ENCODE data around the gene PRKD1. TPM values are rescaled to one million over a fixed set of nuclear protein-coding genes. Genes with fewer than 3 reads are reported as not detected.

Gene PRKD1
- total and polyA plus RNA-seq, 2 experiments from 2014 or later, result 7.5 to 16.5 TPM

GRCh38 chr14:29796853-29797252, 130.8 kb downstream of the PRKD1 start:
- Histone ChIP-seq H3K9me2 (replicated peaks; ENCODE audit: insufficient read depth) (no peaks in the 10 kb centered on the region), H3K27me3 (no peaks in the 10 kb centered on the region), H3K79me2 (no peaks in the 10 kb centered on the region), H3K4me2 (no peak overlapping the region), H3K4me3 (no peak overlapping the region), H3K27ac (no peak overlapping the region), H3K36me3 (replicated peaks; ENCODE audit: insufficient read depth, low read depth) (no peaks in the 10 kb centered on the region), H4K20me1 (ENCODE audit: insufficient read depth, poor library complexity, severe bottlenecking) (no peaks in the 10 kb centered on the region), H3K4me1 (ENCODE audit: insufficient read depth) (no peaks in the 10 kb centered on the region), H2AFZ (no peak overlapping the region), H3K9me3 (ENCODE audit: low read depth) (no peaks in the 10 kb centered on the region)
- 58% methylated on average over 2 of the region's 2 CpGs for WGBS (ENCODE audit: low lambda C conversion rate, missing lambda C conversion rate)
- no peak for DNase-seq (ENCODE audit: low spot score)
- TF ChIP-seq EZH2phosphoT487 (IDR thresholded peaks at IDR 0.05; ENCODE audit: low read depth, severe bottlenecking, unreplicated experiment), result no peak
- no peak for TF ChIP-seq CTCF (IDR thresholded peaks at IDR 0.05; ENCODE audit: poor library complexity)
- no peak for TF ChIP-seq EZH2 (IDR thresholded peaks at IDR 0.05; ENCODE audit: borderline replicate concordance)

GRCh38 chr14:29789475-29789874, 138.2 kb downstream of the PRKD1 start:
- Histone ChIP-seq H3K9me3 (ENCODE audit: low read depth) (no peaks in the 10 kb centered on the region), H3K4me1 (ENCODE audit: insufficient read depth) (no peaks in the 10 kb centered on the region), H3K27me3 (no peaks in the 10 kb centered on the region), H2AFZ (no peak overlapping the region), H4K20me1 (ENCODE audit: insufficient read depth, poor library complexity, severe bottlenecking) (no peaks in the 10 kb centered on the region), H3K27ac (no peak overlapping the region), H3K36me3 (replicated peaks; ENCODE audit: insufficient read depth, low read depth) (no peaks in the 10 kb centered on the region), H3K4me2 (no peak overlapping the region), H3K9me2 (replicated peaks; ENCODE audit: insufficient read depth) (no peaks in the 10 kb centered on the region), H3K4me3 (no peak overlapping the region), H3K79me2 (peaks cover 3% of the 10 kb centered on the region)
- TF ChIP-seq EZH2phosphoT487 (IDR thresholded peaks at IDR 0.05; ENCODE audit: low read depth, severe bottlenecking, unreplicated experiment), result no peak
- no peak for TF ChIP-seq EZH2 (IDR thresholded peaks at IDR 0.05; ENCODE audit: borderline replicate concordance)
- no peak for TF ChIP-seq CTCF (IDR thresholded peaks at IDR 0.05; ENCODE audit: poor library complexity)
- 94% methylated on average over 2 of the region's 2 CpGs for WGBS (ENCODE audit: low lambda C conversion rate, missing lambda C conversion rate)
- DNase-seq (ENCODE audit: low spot score), result no peak

DNA sequence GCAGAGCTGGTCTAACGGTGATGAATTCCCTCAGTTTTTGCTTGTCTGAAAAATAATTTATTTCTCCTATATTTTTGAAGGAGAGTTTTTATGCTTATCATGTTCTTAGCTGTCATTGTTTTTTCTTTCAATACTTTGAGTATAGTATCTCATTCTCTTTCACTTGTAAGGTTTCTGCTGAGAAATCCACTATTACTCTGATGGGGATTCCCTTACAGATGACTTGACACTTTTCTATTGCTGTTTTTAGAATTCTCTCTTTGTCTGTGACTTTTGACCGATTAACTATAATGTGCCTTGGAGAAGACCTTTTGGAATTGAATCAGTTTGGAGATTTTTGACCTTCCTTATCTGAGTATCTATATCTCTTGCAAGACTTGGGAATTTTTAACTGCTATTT, 139.6 kb downstream of the PRKD1 start:
- no peaks in the 10 kb centered on the region for H3K27me3 ChIP-seq
- H2AFZ ChIP-seq, result no peak overlapping the region
- H3K9me3 ChIP-seq (ENCODE audit: low read depth), result no peaks in the 10 kb centered on the region
- no peak for DNase-seq (ENCODE audit: low spot score)
- peaks cover 3% of the 10 kb centered on the region for H3K79me2 ChIP-seq
- no peak overlapping the region for H3K4me2 ChIP-seq
- no peak overlapping the region for H3K27ac ChIP-seq
- TF ChIP-seq EZH2 (IDR thresholded peaks at IDR 0.05; ENCODE audit: borderline replicate concordance), result no peak
- no peak for TF ChIP-seq EZH2phosphoT487 (IDR thresholded peaks at IDR 0.05; ENCODE audit: low read depth, severe bottlenecking, unreplicated experiment)
- TF ChIP-seq CTCF (IDR thresholded peaks at IDR 0.05; ENCODE audit: poor library complexity), result no peak
- WGBS (ENCODE audit: low lambda C conversion rate, missing lambda C conversion rate), result 75% methylated on average over 2 of the region's 2 CpGs
- H3K4me1 ChIP-seq (ENCODE audit: insufficient read depth), result no peaks in the 10 kb centered on the region
- no peak overlapping the region for H3K4me3 ChIP-seq
- no peaks in the 10 kb centered on the region for H4K20me1 ChIP-seq (ENCODE audit: insufficient read depth, poor library complexity, severe bottlenecking)
- H3K9me2 ChIP-seq (replicated peaks; ENCODE audit: insufficient read depth), result no peaks in the 10 kb centered on the region
- H3K36me3 ChIP-seq (replicated peaks; ENCODE audit: insufficient read depth, low read depth), result no peaks in the 10 kb centered on the region

GRCh38 chr14:29783556-29783955, 144.1 kb downstream of the PRKD1 start:
- WGBS (ENCODE audit: low lambda C conversion rate, missing lambda C conversion rate), result 95% methylated on average over 3 of the region's 3 CpGs
- no peaks in the 10 kb centered on the region for H3K79me2 ChIP-seq
- TF ChIP-seq EZH2 (IDR thresholded peaks at IDR 0.05; ENCODE audit: borderline replicate concordance) (no peak), CTCF (IDR thresholded peaks at IDR 0.05; ENCODE audit: poor library complexity) (no peak), EZH2phosphoT487 (IDR thresholded peaks at IDR 0.05; ENCODE audit: low read depth, severe bottlenecking, unreplicated experiment) (no peak)
- no peak overlapping the region for H3K27ac ChIP-seq
- no peaks in the 10 kb centered on the region for H3K9me2 ChIP-seq (replicated peaks; ENCODE audit: insufficient read depth)
- no peaks in the 10 kb centered on the region for H3K4me1 ChIP-seq (ENCODE audit: insufficient read depth)
- H3K9me3 ChIP-seq (ENCODE audit: low read depth), result no peaks in the 10 kb centered on the region
- H3K4me3 ChIP-seq, result no peak overlapping the region
- H2AFZ ChIP-seq, result no peak overlapping the region
- no peak for DNase-seq (ENCODE audit: low spot score)
- H3K36me3 ChIP-seq (replicated peaks; ENCODE audit: insufficient read depth, low read depth), result no peaks in the 10 kb centered on the region
- no peak overlapping the region for H3K4me2 ChIP-seq
- no peaks in the 10 kb centered on the region for H4K20me1 ChIP-seq (ENCODE audit: insufficient read depth, poor library complexity, severe bottlenecking)
- no peaks in the 10 kb centered on the region for H3K27me3 ChIP-seq

Data from hepatocyte (in vitro differentiated cells).